G401 (cell line): ENCODE results near the gene CAPN11. TPM values are rescaled to one million over a fixed set of nuclear protein-coding genes. Genes with fewer than 3 reads are reported as not detected.
"Not testable (repeated sequence)": the region's sequence is repeated elsewhere in the genome, so short reads cannot be mapped to it uniquely, and the experiment has no call there.

Source experiments
- DNase-seq: peaks from one replicate; pipeline ENCODE4 v3.0.0-alpha.2; 2015; ENCODE audit warnings: low spot score
- in situ Hi-C: cut with HindIII; loops from 2 replicates; pipeline ENCODE4 v1.10.0; 2016; ENCODE audit warnings: low sequenced_read_pairs, mixed read lengths
- total RNA-seq: library from RNA; depleted of rRNA; stranded (reverse); fragments of >200 nt; shearing (Covaris generic); gene quantifications from 2 replicates; pipeline ENCODE4 v1.2.3, GENCODE V29; 2014

CAPN11 gene
- total RNA-seq, 1 experiment from 2014 or later = not detected

GRCh38 chr6:44220913-44221290 is 62.3 kb downstream of the CAPN11 start:
- in situ Hi-C loops = no loop called here

DNA sequence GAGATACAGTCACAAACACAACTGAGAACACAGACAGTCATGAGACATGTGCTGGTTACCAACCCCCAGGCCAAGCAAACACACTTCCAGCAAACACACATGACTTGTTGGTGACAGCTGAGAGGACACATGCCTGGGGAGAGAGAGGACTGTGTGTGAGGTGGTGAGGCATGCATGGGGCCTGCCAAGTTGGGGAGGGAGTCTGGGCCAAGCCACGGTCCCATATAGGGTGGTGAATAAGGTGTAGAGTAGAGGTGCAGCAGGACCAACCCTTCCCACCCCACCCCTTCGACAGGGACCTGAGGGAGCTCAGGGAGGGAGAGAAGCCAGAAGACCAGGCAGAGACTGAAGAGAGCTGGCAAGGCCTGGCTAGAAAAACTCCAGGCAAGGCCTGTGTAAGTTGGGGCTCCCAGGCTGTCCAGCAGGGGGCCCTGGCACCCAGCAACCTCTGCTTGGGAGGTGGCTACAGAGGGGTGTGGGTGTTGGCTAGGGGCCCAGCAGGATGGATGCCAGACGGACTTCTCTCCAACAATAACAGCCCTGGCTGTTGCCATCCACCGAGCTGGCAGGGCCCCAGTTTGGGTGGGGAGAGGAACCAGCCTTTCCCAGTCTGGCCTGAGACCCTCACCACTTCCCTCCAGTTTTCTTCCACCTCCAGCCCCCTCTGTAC is 62.8 kb downstream of the CAPN11 start:
- peak; percentile 59 for DNase-seq
- in situ Hi-C loops = no loop called here

More at GRCh38 chr6:44220913-44221290, 62.3 kb downstream of the CAPN11 start:
- no peak for DNase-seq

DNA sequence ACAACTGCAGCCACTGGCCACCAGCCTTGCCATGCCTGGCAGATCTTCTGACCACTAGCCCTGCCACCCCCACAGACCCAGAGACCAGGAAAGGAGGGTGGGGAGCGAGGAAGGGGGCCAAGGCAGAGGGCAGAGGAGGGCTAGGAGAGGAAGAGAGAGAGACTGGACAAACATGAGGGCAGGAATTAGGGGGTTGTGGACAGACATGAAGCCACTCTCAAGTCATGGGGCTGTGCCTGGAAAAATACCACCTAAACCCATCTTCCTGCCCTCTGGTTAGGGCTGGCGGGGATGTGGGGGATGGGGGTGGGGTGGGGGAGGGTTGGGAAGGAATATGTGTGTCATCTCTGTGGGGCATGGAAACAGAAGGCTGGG is 63.3 kb downstream of the CAPN11 start:
- in situ Hi-C loops = no loop called here

GRCh38 chr6:44222486-44223318 is 64.1 kb downstream of the CAPN11 start:
- peak; percentile 59 for DNase-seq
- in situ Hi-C loops = no loop called here

More for the DNA sequence above, 63.3 kb downstream of the CAPN11 start:
- DNase-seq = no peak

DNA sequence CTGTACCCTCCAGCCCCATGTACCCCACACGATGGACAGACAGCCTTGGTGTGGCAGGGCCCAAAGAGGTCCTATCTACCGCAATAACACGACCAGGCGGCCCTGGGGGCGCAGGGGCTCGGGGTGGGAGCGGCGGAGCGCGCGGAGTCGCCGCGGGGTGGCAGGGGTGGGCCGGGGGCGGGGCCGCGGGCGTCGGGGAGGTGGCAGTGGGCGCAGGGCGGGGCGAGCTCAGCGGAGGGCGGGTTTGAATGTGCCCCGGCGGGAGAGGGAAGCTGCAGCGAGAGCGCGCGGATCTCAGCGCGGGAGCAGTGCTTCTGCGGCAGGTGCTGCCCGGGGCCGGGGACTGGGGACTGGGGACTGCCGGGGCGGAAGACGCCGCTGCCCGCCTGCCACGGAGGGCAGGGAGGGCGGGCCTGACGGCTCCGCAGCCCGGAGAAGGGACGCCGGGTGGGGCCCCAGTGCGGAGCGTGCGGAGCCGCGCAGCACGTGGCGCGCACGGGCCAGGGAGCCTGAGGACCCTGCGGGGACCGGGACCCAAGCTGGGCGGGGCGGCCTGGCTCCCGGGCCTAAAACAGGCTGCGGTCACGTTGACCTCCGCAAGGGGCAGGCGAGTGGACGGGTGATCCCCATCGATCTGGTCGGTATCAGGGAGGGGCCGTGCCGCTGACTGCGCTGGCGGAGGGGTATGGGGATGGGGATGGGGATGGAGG is 64.9 kb downstream of the CAPN11 start, which contains the start of gene SLC29A1:
TSS of gene SLC29A1 (plus strand) at position 277 of the 710 bp plus-strand sequence. CDS start 3,719 bp downstream, outside the sequence.
- peak; percentile 82 for DNase-seq
- in situ Hi-C loops = no loop called here

GRCh38 chr6:44224029-44224964 is 65.7 kb downstream of the CAPN11 start:
- peak; percentile 63 for DNase-seq
- in situ Hi-C loops = no loop called here

GRCh38 chr6:44224965-44225305 is 66.3 kb downstream of the CAPN11 start:
- in situ Hi-C loops = no loop called here
- no peak for DNase-seq

DNA sequence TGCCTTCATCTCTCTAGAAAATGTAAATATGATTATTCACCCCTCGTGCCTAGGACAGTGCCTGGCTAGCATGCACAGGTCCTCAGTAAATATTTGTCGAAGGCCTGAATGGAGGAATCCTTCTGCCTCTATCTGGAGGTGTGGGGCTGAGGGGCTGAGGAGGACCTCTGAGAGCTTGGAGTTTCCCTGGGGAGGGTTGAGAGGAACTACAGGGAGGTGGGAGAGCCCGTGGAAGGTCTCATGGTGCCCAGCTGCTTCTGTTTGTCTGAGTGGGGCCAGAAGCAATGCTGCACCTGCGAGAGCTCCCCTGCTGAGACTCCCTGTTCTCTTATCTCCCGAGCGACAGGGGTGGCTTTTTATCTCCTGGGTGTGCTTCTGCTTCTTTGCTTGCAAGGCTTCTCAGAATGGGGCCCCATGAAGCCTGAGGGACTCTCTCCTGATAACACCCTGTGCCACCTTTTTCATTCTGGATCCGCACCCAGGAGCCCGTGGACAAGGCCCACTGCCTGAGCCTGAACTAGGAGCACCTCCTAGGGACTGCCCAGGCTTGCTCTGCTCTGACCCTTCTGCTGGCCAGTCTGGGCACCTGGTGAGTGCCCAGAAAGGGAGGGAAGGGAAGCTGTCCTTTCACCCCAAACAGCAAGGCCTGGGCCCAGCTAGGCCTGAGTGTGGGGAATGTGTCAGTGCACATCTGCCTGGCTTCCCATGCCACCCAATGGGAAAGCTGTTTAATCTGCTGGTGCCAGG is 67.1 kb downstream of the CAPN11 start:
- in situ Hi-C loops = no loop called here
- no peak for DNase-seq

- DNase-seq = peak; percentile 70
- in situ Hi-C loops = no loop called here
Observed at GRCh38 chr6:44226368-44227147, 67.9 kb downstream of the CAPN11 start.

GRCh38 chr6:44227148-44227793 is 68.7 kb downstream of the CAPN11 start:
- in situ Hi-C loops = no loop called here
- DNase-seq = peak; percentile 53

- DNase-seq = no peak
- in situ Hi-C loops = no loop called here
Observed at GRCh38 chr6:44228031-44228430, 69.4 kb downstream of the CAPN11 start.

- in situ Hi-C loops = no loop called here
Observed at GRCh38 chr6:44228433-44228832, 69.8 kb downstream of the CAPN11 start.

DNA sequence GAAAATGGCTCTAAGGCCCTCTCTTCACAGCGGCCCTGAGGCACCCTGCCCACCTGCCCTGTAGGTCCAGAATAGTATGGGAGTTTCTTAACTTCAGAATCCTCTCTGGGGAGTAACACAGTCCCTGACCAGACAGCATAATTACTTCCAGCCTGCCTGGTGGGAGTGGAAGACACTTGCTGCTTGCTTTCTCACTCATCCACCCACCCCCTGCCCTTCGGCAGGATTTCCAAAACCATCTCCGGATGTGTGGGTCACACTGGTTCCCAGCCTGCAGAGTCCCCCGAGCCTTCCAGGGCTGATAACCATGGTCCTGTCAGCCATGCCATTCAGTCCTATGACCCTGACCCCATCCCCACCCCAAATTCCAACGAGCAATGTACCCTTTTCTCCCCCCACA is 70.2 kb downstream of the CAPN11 start:
- in situ Hi-C loops = no loop called here
- DNase-seq = no peak

More at GRCh38 chr6:44228433-44228832, 69.8 kb downstream of the CAPN11 start:
- DNase-seq = no peak

DNA sequence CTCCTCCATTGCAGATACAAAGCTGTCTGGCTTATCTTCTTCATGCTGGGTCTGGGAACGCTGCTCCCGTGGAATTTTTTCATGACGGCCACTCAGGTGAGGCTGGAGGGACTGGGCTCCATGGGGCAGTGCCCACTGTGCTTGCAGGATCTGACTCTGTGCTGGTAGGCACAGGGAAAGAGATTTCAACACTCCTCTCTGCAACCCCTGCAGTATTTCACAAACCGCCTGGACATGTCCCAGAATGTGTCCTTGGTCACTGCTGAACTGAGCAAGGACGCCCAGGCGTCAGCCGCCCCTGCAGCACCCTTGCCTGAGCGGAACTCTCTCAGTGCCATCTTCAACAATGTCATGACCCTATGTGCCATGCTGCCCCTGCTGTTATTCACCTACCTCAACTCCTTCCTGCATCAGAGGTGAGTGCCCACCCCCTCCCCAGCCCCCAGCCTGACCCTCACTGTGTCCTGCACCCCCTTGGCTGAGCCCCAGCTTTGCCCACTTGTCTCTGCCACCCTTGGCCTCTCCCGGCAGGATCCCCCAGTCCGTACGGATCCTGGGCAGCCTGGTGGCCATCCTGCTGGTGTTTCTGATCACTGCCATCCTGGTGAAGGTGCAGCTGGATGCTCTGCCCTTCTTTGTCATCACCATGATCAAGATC is 70.9 kb downstream of the CAPN11 start:
- in situ Hi-C loops = loop anchor here (10.0 kb wide), 1 partner anchor 85 kb away; no protein-coding TSS in a partner anchor
- no peak for DNase-seq

DNA sequence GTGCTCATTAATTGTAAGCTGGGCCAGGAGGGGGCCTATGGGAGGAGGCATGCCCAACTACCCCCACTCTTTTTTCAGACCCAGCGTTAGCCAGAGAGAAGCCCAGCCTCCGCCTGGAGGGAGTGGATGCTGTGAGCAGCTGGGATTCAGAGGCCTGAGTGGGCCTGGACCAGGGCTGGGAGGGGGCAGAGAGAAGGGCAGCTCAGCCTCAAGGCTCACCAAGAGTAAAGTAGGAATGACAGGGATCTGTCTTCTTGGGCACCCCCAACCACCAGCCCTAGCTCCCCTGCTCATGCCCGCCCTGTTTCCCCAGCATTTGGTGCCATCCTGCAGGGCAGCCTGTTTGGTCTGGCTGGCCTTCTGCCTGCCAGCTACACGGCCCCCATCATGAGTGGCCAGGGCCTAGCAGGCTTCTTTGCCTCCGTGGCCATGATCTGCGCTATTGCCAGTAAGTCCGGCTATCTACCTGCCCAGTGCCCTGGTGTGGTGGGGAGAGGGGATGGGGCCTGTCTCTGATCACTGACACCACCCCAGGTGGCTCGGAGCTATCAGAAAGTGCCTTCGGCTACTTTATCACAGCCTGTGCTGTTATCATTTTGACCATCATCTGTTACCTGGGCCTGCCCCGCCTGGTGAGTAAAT is 71.5 kb downstream of the CAPN11 start:
- in situ Hi-C loops = loop anchor here (10.0 kb wide), 1 partner anchor 85 kb away; no protein-coding TSS in a partner anchor
- DNase-seq = no peak

DNA sequence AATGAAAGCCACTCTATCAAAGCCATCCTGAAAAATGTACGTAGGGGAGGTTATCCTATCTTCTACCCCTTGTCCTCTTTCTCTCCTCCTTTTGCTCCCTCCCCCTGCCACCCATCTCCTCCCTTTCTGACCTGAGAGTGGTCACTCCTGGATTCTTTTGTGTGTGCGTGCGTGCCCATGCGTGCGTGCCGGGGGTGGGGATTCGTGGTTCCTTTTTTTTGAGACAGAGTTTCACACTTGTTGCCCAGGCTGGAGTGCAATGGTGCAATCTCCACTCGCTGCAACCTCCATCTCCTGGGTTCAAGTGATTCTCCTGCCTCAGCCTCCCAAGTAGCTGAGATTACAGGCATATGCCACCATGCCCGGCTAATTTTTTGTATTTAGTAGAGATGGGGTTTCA is 72.8 kb downstream of the CAPN11 start:
- in situ Hi-C loops = loop anchor here (10.0 kb wide), 1 partner anchor 87 kb away; no protein-coding TSS in a partner anchor

More for the DNA sequence above, 72.8 kb downstream of the CAPN11 start:
- DNase-seq = not testable (repeated sequence)
